Stimulated activated effector memory CD8-positive, alpha-beta T cell treated with anti-CD3 and anti-CD28 coated beads, Interleukin-12 subunit alpha, Interleukin-12 subunit beta, amount 100 ng/mL, for 72 hours (primary cell): ENCODE data around the gene HEATR5B.
"Not testable (repeated sequence)": the region's sequence is repeated elsewhere in the genome, so short reads cannot be mapped to it uniquely, and the experiment has no call there.

Source experiments
- ATAC-seq: fragments of 150-1000 bp; cut with Tn5 transposase; 2 replicates; pipeline ENCODE4 v1.10.0; 2021
- DNase-seq, 2 donors: peaks; one replicate each; pipeline ENCODE4 v3.0.0; 2021 to 2022; ENCODE audit warnings: low spot score in 2 of 2
- H3K27ac Mint-ChIP-seq: one replicate; pipeline ENCODE4 v1.8.0; 2022; ENCODE audit warnings: mild to moderate bottlenecking, mixed read lengths
- H3K36me3 Mint-ChIP-seq: one replicate; pipeline ENCODE4 v1.8.0; 2022; ENCODE audit warnings: mild to moderate bottlenecking, mixed read lengths
- H3K4me1 Mint-ChIP-seq: one replicate; pipeline ENCODE4 v1.8.0; 2022; ENCODE audit warnings: mixed read lengths
- H3K4me3 Mint-ChIP-seq: one replicate; pipeline ENCODE4 v1.8.0; 2022; ENCODE audit warnings: mild to moderate bottlenecking, mixed read lengths
- H3K9me3 Mint-ChIP-seq: one replicate; pipeline ENCODE4 v1.8.0; 2022; ENCODE audit warnings: mixed read lengths

Gene HEATR5B

GRCh38 chr2:36951027-36951518 is 133.1 kb downstream of the HEATR5B start:
- Mint-ChIP-seq H3K4me1 (peaks cover 39% of the 10 kb centered on the region), H3K4me3 (no peak overlapping the region), H3K36me3 (peaks cover 13% of the 10 kb centered on the region), H3K9me3 (no peaks in the 10 kb centered on the region), H3K27ac (no peak overlapping the region)
- ATAC-seq: no peak
- DNase-seq: no peak

DNA sequence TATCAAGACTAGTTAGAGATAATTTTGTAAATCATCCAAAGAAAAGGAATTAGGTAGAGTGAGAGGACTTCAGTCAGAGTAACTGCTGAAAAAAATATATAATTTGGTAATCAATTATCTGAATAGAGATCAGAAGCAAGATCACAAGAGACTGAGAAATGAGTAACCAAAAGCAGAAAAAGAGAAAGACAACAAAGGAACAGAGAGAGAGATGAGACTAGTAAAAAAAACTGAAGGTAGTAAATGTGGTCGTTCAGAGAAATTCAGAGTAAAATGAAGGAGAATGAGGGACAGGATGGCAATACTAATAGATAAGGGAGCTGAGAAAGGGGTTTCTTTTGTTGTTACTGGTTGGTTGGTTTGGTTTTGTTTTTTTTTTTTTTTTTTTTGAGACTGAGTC is 134.3 kb downstream of the HEATR5B start:
- H3K4me3 Mint-ChIP-seq: no peak overlapping the region
- peaks cover 13% of the 10 kb centered on the region for H3K36me3 Mint-ChIP-seq
- ATAC-seq (no peak), DNase-seq (no peak)
- no peaks in the 10 kb centered on the region for H3K9me3 Mint-ChIP-seq
- peaks cover 31% of the 10 kb centered on the region for H3K4me1 Mint-ChIP-seq
- H3K27ac Mint-ChIP-seq: no peak overlapping the region

- ATAC-seq, DNase-seq, H3K36me3 Mint-ChIP-seq, H3K9me3 Mint-ChIP-seq, H3K27ac Mint-ChIP-seq, H3K4me3 Mint-ChIP-seq: not testable (repeated sequence)
- peaks cover 18% of the 10 kb centered on the region for H3K4me1 Mint-ChIP-seq
Observed at GRCh38 chr2:36945240-36945639, 138.9 kb downstream of the HEATR5B start.

- Mint-ChIP-seq H3K4me1 (no peaks in the 10 kb centered on the region), H3K9me3 (no peaks in the 10 kb centered on the region), H3K36me3 (no peaks in the 10 kb centered on the region), H3K4me3 (no peak overlapping the region), H3K27ac (no peak overlapping the region)
- no peak for DNase-seq
- ATAC-seq: no peak
Observed at GRCh38 chr2:36941867-36942266, 142.3 kb downstream of the HEATR5B start.

GRCh38 chr2:36936526-36936925 is 147.6 kb downstream of the HEATR5B start:
- H3K9me3 Mint-ChIP-seq, DNase-seq, ATAC-seq, H3K4me1 Mint-ChIP-seq, H3K4me3 Mint-ChIP-seq, H3K36me3 Mint-ChIP-seq, H3K27ac Mint-ChIP-seq: not testable (repeated sequence)

DNA sequence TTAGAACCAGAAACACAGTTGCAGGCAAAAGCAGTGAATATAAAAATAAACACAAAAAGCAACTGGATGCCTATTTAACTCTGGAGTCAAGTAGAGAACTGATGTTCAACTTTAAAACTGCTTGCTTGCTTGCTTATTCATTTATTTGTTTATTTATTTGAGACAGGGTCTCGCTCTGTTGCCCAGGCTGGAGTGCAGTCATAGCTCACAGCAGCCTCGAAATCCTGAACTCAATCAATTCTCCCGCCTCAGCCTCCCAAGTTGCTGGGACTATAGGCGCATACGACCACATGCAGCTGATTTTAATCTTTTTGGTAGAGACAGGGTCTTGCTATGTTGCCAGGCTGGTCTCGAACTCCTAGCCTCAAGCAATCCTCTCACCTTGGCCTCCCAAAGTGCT is 152.5 kb downstream of the HEATR5B start:
- H3K27ac Mint-ChIP-seq, DNase-seq, H3K4me3 Mint-ChIP-seq, H3K9me3 Mint-ChIP-seq, ATAC-seq, H3K36me3 Mint-ChIP-seq: not testable (repeated sequence)
- H3K4me1 Mint-ChIP-seq: peaks cover 24% of the 10 kb centered on the region
